Lower leg skin (tissue), 4 donors: ENCODE results near the gene PSMA1. TPM values are rescaled to one million over a fixed set of nuclear protein-coding genes. Genes with fewer than 3 reads are reported as not detected.
A peak's percentile ranks its signal among the peaks of the same experiment; 100 is the strongest.

Experiments used
- DNase-seq, 2 donors: peaks; one replicate each; pipeline ENCODE4 v3.0.0-alpha.2; 2019; ENCODE audit warnings: low spot score in 2 of 2
- H3K4me3 ChIP-seq: fragments of 200-600 bp; sonication (generic); 2 replicates; pipeline ENCODE4 v1.5.1; 2017; ENCODE audit warnings: mild to moderate bottlenecking, low read depth; ENCODE audit not compliant: poor library complexity, severe bottlenecking
- CTCF ChIP-seq, 3 donors: fragments of 450-650 bp; IDR thresholded peaks; one replicate each; pipeline ENCODE4 v1.5.1; 2016; ENCODE audit warnings: antibody characterized with exemption in 3 of 3, mild to moderate bottlenecking in 3 of 3, moderate library complexity in 2 of 3
- POLR2A ChIP-seq, 2 donors: fragments of 450-650 bp; IDR thresholded peaks; one replicate each; pipeline ENCODE4 v1.6.1; 2016 to 2017; ENCODE audit warnings: antibody characterized with exemption in 2 of 2, mild to moderate bottlenecking in 1 of 2, moderate library complexity in 1 of 2
- WGBS, 2 donors: methylation state at CpG; one replicate each; pipeline ENCODE4 v1.1.5; 2018; 5-methylcytosine and 5-hydroxymethylcytosine counted together
- intact Hi-C: fragments of 100-400 bp; cut with DNase I; formaldehyde crosslinking; loops from one replicate; pipeline ENCODE4 v1.15.0; 2023; ENCODE audit warnings: low total_unique reads
- total RNA-seq, 4 donors: library from RNA; depleted of rRNA; stranded (reverse); fragments of >200 nt; gene quantifications; one replicate each; pipeline ENCODE4 v1.1.0, GENCODE V29; 2016

PSMA1 gene
- total RNA-seq, 4 donors from 2014 or later = 73.7 to 103 (median 86.0) TPM

- intact Hi-C loops = no loop called here
These were observed 34.8 kb upstream of the PSMA1 start for GRCh38 chr11:14554959-14555358.

GRCh38 chr11:14552089-14552488 lies 31.9 kb upstream of the PSMA1 start:
- DNase-seq = no peak
- intact Hi-C loops = no loop called here
- no peak for TF ChIP-seq POLR2A (IDR thresholded peaks at IDR 0.05)
- TF ChIP-seq CTCF (IDR thresholded peaks at IDR 0.05) = no peak
- H3K4me3 ChIP-seq = no peak overlapping the region
- 81 to 91% methylated on average over 4 of the region's 4 CpGs for WGBS, 2 donors

More at GRCh38 chr11:14554959-14555358, 34.8 kb upstream of the PSMA1 start:
- no peak overlapping the region for H3K4me3 ChIP-seq
- peak in 1 of 2 donors; percentile 36 for DNase-seq
- TF ChIP-seq POLR2A (IDR thresholded peaks at IDR 0.05) = no peak
- TF ChIP-seq CTCF (IDR thresholded peaks at IDR 0.05) = no peak
- WGBS, 2 donors = 50 to 56% methylated on average over 2 of the region's 2 CpGs

DNA sequence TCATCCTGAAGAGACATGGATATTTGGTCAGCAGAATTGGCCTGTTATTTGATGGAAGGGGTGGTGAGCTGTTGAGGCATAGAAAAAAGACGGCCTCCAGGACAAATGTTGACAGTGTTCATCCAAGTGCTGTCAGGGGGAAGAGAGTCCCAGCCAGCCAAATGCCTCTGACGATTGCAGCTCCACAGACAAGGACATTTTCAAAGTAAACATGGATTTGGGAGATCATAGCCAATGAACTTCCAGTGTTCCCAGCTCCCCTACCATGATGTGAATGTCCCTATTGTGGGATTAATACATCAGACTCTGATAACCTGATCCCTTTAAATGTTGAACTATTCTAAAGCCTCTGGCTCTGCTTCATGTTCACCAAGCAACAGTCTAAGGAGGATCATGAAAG lies 31.2 kb upstream of the PSMA1 start:
- intact Hi-C loops = no loop called here
- 49 to 55% methylated on average over 2 of the region's 2 CpGs for WGBS, 2 donors
- H3K4me3 ChIP-seq = no peak overlapping the region
- TF ChIP-seq CTCF (IDR thresholded peaks at IDR 0.05) (no peak), POLR2A (IDR thresholded peaks at IDR 0.05) (no peak)
- no peak for DNase-seq

- intact Hi-C loops = no loop called here
These were observed 29.7 kb upstream of the PSMA1 start for GRCh38 chr11:14549891-14550290.

GRCh38 chr11:14547440-14547839 lies 27.3 kb upstream of the PSMA1 start:
- TF ChIP-seq CTCF (IDR thresholded peaks at IDR 0.05) = no peak
- TF ChIP-seq POLR2A (IDR thresholded peaks at IDR 0.05) = no peak
- no peak for DNase-seq
- no peak overlapping the region for H3K4me3 ChIP-seq
- intact Hi-C loops = no loop called here
- 65 to 69% methylated on average over 2 of the region's 2 CpGs for WGBS, 2 donors

More at GRCh38 chr11:14549891-14550290, 29.7 kb upstream of the PSMA1 start:
- no peak overlapping the region for H3K4me3 ChIP-seq
- 83 to 85% methylated on average over 4 of the region's 4 CpGs for WGBS, 2 donors
- TF ChIP-seq POLR2A (IDR thresholded peaks at IDR 0.05) (no peak), CTCF (IDR thresholded peaks at IDR 0.05) (no peak)
- no peak for DNase-seq

DNA sequence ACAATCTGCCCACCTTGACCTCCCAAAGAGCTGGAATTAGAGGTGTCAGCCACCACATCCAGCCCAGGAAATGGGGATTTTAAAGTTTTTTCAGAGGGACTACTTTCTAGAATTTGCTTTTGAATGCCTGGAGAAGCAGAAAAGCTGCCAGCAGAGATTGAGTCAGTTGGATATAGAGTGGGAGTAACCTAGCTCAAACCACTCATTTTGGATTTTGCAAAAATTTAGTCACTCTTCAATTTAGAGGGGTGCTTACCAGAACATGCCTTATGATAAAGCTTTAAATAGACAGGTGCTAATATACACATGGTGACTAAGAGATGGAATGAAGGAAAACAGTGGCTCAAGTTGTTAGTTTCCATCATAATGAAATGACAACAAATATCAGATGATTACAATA lies 26.5 kb upstream of the PSMA1 start:
- TF ChIP-seq POLR2A (IDR thresholded peaks at IDR 0.05) (no peak), CTCF (IDR thresholded peaks at IDR 0.05) (no peak)
- DNase-seq = no peak
- H3K4me3 ChIP-seq = no peak overlapping the region
- intact Hi-C loops = no loop called here
